Stimulated activated CD8-positive, alpha-beta memory T cell treated with anti-CD3 and anti-CD28 coated beads, Interleukin-7, amount 100 ng/mL, for 48 hours (primary cell): ENCODE measurements around the gene PHC2.

Experiments used
- DNase-seq, 2 donors: peaks; one replicate each; pipeline ENCODE4 v3.0.0-alpha.2; 2020; ENCODE audit warnings: low read depth in 1 of 2; ENCODE audit errors: extremely low read depth in 1 of 2

PHC2 gene, protein sequence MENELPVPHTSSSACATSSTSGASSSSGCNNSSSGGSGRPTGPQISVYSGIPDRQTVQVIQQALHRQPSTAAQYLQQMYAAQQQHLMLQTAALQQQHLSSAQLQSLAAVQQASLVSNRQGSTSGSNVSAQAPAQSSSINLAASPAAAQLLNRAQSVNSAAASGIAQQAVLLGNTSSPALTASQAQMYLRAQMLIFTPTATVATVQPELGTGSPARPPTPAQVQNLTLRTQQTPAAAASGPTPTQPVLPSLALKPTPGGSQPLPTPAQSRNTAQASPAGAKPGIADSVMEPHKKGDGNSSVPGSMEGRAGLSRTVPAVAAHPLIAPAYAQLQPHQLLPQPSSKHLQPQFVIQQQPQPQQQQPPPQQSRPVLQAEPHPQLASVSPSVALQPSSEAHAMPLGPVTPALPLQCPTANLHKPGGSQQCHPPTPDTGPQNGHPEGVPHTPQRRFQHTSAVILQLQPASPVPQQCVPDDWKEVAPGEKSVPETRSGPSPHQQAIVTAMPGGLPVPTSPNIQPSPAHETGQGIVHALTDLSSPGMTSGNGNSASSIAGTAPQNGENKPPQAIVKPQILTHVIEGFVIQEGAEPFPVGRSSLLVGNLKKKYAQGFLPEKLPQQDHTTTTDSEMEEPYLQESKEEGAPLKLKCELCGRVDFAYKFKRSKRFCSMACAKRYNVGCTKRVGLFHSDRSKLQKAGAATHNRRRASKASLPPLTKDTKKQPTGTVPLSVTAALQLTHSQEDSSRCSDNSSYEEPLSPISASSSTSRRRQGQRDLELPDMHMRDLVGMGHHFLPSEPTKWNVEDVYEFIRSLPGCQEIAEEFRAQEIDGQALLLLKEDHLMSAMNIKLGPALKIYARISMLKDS

GRCh38 chr1:33430692-33431593, at the start of gene PHC2:
TSS of gene PHC2 (minus strand) at chr1:33431095. CDS start at chr1:33375539, 55,556 bp downstream.
- DNase-seq: peak; percentile 79 to 92

GRCh38 chr1:33477451-33477850, 46.6 kb upstream of the PHC2 start:
- no peak for DNase-seq

GRCh38 chr1:33473900-33474299, 43.0 kb upstream of the PHC2 start:
- no peak for DNase-seq

- peak; percentile 81 to 91 for DNase-seq
Observed at GRCh38 chr1:33472269-33472980, 41.5 kb upstream of the PHC2 start, which contains the start of gene ZSCAN20. TSS of gene ZSCAN20 (plus strand) at chr1:33472645. CDS start at chr1:33479289, 6,644 bp downstream.

DNA sequence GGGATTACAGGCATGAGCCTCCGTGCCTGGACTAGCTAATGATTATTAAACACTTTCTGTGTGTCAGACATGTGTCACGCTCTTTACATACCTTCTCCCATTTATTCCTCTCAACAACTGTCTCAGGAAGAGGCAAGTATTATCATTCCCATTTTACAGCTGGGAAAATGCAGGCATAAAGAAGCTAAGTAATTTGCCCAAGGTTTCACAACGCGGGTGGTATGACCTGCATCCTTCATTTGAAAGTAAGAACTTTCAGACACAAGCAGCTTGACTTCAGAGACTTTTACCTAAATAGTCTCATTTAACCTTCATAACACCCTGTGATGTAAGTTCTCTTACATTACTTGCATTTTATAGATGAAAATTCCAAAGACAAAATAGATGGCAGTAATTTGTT, 40.5 kb upstream of the PHC2 start:
- no peak for DNase-seq

GRCh38 chr1:33470495-33471012, 39.7 kb upstream of the PHC2 start:
- peak in 1 of 2 donors; percentile 30 for DNase-seq

DNA sequence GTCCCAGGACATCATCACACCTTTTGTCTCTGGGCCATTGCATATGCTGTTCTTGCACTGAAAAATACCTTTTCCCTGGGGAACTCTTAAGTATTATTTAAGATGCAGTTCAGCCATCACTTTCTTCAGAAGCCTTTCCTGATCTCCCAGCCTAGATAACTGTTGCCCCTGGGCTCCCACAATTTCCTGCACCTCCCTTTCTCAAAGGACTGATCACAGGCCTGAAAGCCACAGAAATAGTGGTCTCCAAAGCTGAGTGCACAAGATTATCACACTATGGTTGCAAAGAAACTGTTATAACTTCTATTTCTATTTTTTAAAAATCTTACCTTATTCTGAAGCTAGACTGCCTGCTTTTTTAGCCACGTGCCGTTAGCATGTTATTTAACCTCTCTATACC, 38.8 kb upstream of the PHC2 start:
- no peak for DNase-seq

GRCh38 chr1:33468967-33469366, 38.1 kb upstream of the PHC2 start:
- DNase-seq: no peak

GRCh38 chr1:33468531-33468930, 37.6 kb upstream of the PHC2 start:
- DNase-seq: no peak

- DNase-seq: no peak
Observed at GRCh38 chr1:33468011-33468410, 37.1 kb upstream of the PHC2 start.

DNA sequence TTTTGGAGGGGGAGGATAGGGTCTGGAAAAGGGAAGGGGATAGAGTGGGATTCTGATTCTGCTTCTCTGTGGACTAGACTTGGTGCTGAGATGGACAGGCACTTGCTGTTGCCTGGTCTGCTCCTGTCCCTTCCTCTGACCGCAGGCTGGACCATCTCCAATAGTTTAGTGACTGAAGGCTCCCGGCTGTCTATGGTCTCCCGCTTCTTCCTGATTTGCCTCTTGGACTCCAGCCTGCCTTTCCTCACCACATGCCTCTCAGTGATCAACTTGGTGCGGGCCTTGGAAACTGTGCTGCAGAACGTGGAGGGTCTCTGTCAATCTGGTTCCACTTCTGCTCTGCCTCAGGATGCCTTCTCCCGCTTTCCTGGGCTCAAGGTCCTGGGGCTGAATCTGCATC, 35.3 kb upstream of the PHC2 start:
- DNase-seq: no peak

DNA sequence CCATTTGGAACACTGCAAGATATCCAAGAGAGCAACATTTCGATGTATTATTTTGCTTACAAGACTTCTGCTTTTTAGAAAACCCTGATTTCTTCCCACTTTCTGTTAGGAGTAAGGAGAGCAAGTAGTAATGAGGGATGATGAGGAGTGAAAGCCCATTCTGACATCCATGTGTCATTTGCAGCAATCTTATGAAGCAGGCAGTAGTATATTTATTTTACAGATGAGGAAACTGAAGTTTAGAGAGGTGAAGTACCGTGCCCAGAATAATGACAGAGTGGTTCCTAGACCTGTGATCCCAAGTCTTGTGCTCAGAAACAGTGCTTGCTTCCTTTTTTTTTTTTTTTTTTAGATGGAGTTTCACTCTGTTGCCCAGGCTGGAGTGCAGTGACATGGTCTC, 34.4 kb upstream of the PHC2 start:
- no peak for DNase-seq

DNA sequence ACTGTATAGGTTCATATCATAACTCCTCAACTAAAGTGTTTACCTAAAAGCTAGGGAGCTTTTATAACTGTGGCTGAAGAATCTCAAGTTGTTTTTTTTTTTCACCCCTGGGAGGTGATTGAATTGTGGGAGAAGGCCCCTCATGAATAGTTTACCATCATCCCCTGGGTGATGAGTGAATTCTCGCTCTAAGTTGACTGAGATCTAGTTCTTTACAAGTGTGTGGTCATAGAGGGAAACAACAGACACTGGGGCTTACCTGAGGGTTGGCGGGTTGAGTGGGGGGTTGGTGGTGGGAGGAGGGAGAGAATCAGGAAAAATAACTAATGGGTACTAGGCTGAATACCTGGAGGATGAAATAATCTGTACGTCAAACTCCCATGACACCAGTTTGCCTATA, 33.7 kb upstream of the PHC2 start:
- DNase-seq: no peak

DNA sequence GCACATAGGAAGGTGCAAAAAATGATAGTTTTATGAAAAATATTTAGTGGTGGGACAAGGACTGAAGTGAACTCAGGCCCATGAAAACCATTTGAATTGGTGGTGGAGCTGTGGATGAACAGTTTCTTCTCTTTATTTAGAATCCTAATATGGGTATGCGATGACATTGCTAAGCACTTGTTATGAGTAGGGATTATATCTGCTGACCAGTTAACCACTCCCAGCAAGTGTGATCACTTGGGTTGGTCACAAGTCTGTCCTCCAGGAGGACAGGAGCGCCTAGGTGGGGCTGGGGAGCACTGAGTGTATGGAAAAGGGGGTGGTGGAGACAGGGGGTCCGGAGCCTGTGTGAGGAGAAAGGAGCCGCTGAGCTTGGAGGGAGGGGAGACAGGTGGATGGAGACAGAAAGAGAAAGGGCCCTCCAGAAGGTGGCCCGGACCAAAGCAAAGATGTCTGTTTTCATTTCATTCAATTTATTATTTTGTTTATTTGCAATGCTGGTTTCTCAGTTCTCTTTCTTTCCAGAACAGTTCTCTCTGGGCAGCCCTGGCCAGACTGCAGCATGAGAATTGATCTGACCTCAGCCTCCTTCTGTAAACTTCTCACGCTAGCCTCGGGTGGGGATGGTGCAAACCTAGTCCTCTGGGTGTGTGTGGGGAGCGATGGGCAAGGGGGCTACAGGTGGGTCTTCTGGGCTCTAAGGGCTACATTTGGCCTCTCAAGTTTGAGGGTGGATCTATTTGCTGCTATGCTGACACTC, 31.7 kb upstream of the PHC2 start:
- DNase-seq: no peak

GRCh38 chr1:33460947-33461629, 30.2 kb upstream of the PHC2 start:
- DNase-seq: no peak

DNA sequence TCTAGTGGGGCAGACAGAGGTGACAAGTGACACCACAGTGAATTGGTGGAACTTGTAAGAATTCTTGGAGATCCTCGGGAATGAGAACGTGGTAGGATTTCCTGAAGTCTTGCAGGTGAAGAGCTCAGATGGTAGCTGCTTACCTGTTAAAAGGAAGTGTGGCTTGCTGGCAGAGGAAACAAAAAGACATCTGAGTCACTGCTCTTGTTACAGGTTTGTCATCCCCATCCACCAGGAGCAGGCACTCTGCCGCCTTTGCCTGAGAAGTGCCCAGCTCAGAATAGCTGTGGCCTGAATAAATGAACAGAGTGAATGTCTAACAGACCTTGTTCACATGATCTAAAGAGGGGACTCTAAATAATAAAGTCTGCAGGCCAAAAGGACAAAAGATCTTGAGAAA, 29.2 kb upstream of the PHC2 start:
- DNase-seq: no peak

GRCh38 chr1:33459691-33460090, 28.8 kb upstream of the PHC2 start:
- no peak for DNase-seq

DNA sequence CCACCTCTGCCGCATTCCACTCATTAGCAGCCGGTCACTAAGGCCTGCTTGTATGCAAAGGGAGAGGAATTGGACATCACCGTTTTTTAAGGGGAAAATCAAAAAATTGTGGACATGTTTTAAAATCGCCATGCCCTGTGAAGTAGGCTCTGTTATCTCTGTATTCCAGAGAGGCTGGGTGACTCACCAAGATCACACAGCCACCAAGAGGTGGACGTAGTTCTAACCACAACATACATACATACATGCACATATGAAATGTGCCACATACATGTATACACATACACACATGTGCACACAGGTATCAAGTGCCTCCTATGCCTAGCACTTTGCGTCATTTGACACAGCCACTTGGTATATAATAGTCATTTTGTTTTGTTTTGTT, 25.6 kb upstream of the PHC2 start:
- no peak for DNase-seq
